Measurements from ENCODE around the gene SARM1.

The SARM1 gene

GRCh38 chr17:28396635-28397239, 25.2 kb downstream of the SARM1 start:
- no peak for TF ChIP-seq CTCF (IDR thresholded peaks at IDR 0.05; ENCODE audit: low read depth, low read length)
- no peaks in the 10 kb centered on the region for H3K9me3 ChIP-seq
- H3K27me3 ChIP-seq, result no peaks in the 10 kb centered on the region
- no peak for DNase-seq
- H3K4me3 ChIP-seq (ENCODE audit: low read depth, low read length), result no peak overlapping the region
- H3K36me3 ChIP-seq, result peaks cover 2% of the 10 kb centered on the region; the same call in 1 of the 2 replicates
- H3K4me1 ChIP-seq, result no peaks in the 10 kb centered on the region

- Histone ChIP-seq H3K36me3 (peaks cover 2% of the 10 kb centered on the region; the same call in 1 of the 2 replicates), H3K9me3 (no peaks in the 10 kb centered on the region), H3K4me3 (ENCODE audit: low read depth, low read length) (no peak overlapping the region), H3K27me3 (no peaks in the 10 kb centered on the region), H3K4me1 (no peaks in the 10 kb centered on the region)
- TF ChIP-seq CTCF (IDR thresholded peaks at IDR 0.05; ENCODE audit: low read depth, low read length), result no peak
- DNase-seq, result no peak
Observed at GRCh38 chr17:28397275-28397674, 25.8 kb downstream of the SARM1 start.

DNA sequence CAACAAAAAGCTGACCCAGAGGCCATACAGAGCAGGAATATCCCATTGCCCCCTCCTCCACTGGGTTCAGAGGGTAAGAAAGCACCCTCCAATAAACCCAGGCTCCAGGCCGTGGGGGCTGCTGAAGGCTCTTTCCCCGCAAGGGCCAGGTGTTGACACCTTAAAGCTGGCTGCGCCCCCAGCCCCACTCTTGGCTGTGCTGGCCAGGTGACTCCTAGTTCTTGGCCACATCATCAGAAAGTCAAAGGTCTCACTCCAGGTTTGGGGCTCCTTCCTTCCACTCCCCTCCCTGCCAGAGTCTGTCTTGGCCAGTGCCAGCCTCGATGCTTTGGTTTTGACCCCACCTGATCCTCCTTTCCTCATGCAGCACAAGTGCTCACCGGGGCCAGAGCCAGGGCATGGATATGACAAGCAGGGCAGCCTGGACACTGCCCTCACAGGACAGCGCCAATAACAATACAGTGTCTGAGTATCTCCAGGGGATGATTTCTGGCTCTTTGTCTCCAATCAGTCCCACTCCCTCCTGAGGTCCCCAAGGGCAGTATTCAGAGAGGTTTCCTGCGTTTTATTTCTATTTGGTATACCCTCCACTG, 26.3 kb downstream of the SARM1 start:
- Histone ChIP-seq H3K4me3 (ENCODE audit: low read depth, low read length) (no peak overlapping the region), H3K36me3 (peaks cover 2% of the 10 kb centered on the region; the same call in 1 of the 2 replicates), H3K9me3 (no peaks in the 10 kb centered on the region), H3K27me3 (no peaks in the 10 kb centered on the region), H3K4me1 (no peaks in the 10 kb centered on the region)
- no peak for DNase-seq
- TF ChIP-seq CTCF (IDR thresholded peaks at IDR 0.05; ENCODE audit: low read depth, low read length), result no peak

GRCh38 chr17:28398280-28398981, 26.9 kb downstream of the SARM1 start:
- H3K27me3 ChIP-seq, result no peaks in the 10 kb centered on the region

GRCh38 chr17:28399808-28400207, 28.3 kb downstream of the SARM1 start:
- no peak for DNase-seq
- Histone ChIP-seq H3K27me3 (no peaks in the 10 kb centered on the region), H3K9me3 (no peaks in the 10 kb centered on the region), H3K4me3 (ENCODE audit: low read depth, low read length) (no peak overlapping the region), H3K36me3 (no peaks in the 10 kb centered on the region), H3K4me1 (no peaks in the 10 kb centered on the region)
- no peak for TF ChIP-seq CTCF (IDR thresholded peaks at IDR 0.05; ENCODE audit: low read depth, low read length)

More at GRCh38 chr17:28398280-28398981, 26.9 kb downstream of the SARM1 start:
- Histone ChIP-seq H3K9me3 (no peaks in the 10 kb centered on the region), H3K4me3 (ENCODE audit: low read depth, low read length) (no peak overlapping the region), H3K36me3 (peaks cover 2% of the 10 kb centered on the region; the same call in 1 of the 2 replicates), H3K4me1 (no peaks in the 10 kb centered on the region)
- DNase-seq, result no peak
- no peak for TF ChIP-seq CTCF (IDR thresholded peaks at IDR 0.05; ENCODE audit: low read depth, low read length)

GRCh38 chr17:28402224-28402630, 30.7 kb downstream of the SARM1 start:
- Histone ChIP-seq H3K4me3 (ENCODE audit: low read depth, low read length) (no peak overlapping the region), H3K36me3 (no peaks in the 10 kb centered on the region), H3K27me3 (no peaks in the 10 kb centered on the region), H3K9me3 (no peaks in the 10 kb centered on the region), H3K4me1 (no peaks in the 10 kb centered on the region)
- no peak for TF ChIP-seq CTCF (IDR thresholded peaks at IDR 0.05; ENCODE audit: low read depth, low read length)
- DNase-seq, result no peak
